Activated naive CD4-positive, alpha-beta T cell (primary cell): ENCODE measurements around the gene STRA6.

Source experiments
- DNase-seq, 4 experiments: peaks; one replicate each; lab custom pipeline; 2025; lab: John Stamatoyannopoulos, UW

The STRA6 gene

DNA sequence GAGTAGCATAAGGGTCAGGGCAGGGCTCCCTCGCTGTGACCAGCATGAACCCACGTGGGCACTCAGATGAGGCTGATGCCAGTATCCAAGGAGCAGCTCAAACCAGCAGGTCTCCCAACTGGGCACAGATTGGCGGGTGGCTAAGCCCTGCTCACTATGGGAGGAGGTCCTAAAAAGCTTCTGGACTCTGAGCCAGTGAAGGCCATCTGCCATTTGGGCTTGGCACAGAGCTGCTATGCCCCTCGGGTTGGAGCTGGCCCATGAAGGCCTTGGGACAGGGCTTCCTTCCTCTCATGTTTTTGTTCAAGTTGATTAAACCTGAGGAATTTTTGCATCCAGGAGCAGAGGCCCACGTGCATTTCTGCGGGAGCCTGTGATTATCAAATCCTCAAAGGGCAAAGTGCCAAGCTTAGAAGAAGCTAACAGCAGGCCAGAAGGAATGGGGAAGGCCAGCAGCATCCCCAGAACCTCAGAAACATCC is 4.3 kb upstream of the STRA6 start:
- no peak for DNase-seq

- DNase-seq: no peak
These were observed 3.0 kb upstream of the STRA6 start for GRCh38 chr15:74205582-74205947.

DNA sequence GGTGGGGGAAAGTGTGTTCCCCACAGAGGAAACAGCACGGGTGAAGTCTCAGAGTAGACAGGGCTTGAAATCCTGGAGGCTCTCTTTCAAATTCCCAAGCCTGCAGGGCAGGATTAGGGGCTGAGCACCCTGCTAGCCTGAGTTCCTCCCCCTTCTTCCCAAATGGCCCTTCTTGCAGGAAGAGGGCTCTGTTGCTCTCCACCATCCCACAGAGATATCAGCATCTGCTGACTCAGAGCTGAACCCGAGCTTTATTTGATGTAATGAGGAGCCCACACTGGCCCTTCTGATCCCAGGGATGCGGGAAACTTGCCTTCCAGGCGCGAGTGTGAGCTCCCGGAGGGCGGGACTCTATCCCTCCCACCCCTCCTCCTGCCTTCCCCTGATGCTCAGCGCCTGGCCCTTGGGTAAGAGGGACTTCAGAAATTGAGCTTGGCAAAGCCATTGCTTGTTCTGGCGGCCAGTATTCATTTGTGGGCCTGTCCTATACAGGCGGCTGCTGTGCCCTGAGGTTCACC is 1.4 kb upstream of the STRA6 start:
- no peak for DNase-seq

DNA sequence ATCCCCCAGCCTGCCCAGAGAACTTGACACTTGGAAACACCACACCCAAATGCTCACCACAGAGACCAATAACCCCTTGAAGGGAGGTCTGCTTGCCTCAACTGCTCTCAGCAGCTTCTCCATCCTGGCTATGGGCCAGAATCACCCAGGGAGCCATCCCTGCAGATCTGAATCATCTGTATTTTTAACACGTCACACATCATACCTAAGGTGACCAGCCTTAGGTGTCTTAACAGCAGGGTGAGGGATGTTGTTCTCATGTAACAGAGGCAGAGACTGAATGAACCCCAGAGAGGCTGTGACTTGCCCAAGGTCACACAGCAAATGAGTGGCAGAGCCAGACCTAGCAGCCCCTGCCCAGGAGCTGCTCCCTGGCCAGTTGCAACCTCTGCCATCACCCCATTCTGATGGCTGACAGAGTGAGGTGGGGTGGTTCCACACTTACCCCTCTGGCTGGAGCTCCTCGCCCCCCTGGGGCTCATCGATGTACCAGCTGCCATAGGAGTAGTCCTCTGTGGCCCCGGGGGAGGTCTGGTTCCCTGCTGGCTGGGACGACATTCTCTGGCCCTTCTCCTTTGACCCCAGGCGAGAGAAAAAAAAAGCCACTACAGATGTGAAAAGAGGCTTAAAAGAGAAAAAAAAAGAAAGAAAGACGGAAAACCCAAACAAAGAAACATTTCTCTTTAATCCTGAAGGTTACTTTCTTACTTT is 722 bp downstream of the STRA6 start:
- DNase-seq: no peak

DNA sequence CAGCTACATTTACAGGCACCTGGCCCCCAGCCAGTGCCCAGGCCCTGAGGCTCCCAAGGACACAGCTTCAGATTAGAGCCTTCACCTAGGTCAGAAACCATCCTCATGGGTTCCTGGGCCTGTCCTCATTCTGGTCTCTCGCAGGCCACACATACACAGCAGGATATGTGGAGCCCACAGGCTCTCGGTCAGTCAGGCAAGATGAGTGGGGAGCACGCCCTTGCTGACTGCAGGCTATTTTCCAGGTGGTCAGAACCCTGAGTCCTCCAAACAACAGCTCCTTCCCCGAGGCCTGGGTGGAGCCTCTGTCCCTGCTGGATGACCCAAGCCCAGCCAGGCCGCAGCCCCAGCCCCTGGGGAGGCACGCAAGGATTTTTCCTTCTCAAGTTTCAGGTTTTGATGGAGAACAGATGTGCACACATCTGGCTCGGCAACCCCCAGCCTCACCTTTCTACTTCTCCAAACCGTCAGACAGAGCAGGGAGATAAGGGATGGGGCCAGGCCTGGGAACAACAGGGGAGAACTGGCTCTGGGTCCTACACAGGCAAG is 1.6 kb downstream of the STRA6 start:
- DNase-seq: no peak

DNA sequence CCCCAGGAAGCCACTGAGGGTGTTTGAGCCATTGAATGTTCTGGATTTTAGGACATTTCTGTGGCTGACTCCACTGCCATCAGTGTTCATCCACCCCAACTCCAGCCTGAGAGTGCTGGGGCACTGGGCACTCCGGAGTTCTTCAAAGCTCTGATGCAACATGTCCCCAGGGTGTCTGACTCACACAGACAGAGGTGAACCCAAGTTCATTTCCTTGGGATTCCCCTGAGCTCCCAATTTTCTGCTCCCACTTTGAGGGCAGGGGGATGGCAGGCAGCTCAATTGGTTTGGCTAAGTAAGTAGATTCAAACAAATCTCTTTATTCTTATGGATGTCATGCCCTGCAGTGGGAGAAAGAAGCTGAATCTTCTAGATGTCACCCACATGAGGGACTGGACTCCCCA is 2.2 kb downstream of the STRA6 start:
- DNase-seq: no peak

GRCh38 chr15:74199297-74199652 is 3.3 kb downstream of the STRA6 start:
- no peak for DNase-seq

- DNase-seq: no peak
These were observed 5.2 kb downstream of the STRA6 start for GRCh38 chr15:74197176-74197965.

DNA sequence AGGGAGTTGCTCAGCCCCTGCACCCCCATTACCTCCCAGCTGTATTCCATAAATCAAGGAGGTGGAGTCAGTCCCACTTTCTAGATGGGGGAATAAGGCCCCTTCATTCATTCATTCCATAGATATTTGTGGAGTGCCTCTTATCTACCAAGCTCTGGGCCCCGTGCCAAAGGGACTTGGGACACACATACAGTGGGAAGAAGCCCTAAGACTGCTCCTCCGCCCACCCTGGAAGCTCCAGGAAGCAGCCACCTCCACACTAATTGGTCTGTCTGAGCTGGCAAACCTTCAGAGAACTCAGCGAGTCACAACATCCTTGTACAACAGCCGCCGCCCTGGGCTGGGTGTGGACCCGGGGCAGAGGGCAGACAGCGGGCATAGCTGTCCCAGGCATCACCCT is 6.4 kb downstream of the STRA6 start:
- DNase-seq: no peak

DNA sequence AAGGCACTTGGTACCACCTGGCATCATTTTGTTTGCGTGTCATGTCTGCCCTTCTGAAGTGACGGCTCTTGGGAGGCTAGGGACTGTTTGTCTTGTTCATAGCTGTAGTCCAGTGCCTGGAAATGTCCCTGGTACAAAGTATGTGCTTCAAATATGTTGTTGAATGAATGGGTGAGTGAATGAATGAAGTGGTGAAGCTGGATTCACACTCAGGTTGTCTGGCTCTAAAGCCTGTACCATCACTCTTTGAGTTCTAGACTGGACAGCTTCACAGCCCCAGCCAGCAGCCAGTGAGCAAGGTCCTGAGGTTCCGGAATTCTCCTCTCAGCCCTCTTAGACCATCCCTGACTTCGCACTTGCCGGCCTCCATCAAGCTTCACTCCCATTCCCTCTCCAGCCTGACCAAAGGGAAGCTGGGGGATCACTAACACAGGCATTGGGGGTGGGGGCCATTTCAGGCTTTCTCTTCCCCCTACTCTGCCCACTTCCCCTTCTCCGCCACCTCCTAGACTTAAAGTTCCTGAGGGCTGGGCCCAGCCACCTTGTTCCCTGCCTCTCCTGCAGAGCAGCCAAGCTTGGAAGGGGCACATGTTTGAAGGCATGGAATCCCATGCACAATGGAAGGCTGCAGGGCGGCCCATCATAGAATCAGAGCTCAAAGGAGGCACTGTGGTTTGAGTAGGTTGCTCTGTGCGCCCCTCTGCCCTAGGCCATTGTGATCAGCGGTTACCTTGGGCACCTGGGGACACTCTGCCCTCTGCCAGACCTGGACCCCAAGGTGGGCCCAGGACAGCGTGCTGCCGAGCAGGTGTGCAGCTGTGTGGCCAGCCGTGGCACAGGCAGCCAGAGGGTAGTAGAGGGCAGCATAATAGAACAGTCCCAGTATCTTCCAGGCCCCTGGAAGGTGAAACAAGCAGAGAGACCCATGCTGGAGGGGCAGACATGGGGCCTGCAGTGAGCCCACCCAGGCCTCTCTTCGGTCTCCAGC is 7.7 kb downstream of the STRA6 start:
- DNase-seq: no peak

- no peak for DNase-seq
These were observed 8.7 kb downstream of the STRA6 start for GRCh38 chr15:74193905-74194304.

GRCh38 chr15:74193299-74193718 is 9.3 kb downstream of the STRA6 start:
- DNase-seq: no peak

- DNase-seq: no peak
These were observed 9.8 kb downstream of the STRA6 start for GRCh38 chr15:74192751-74193150.

DNA sequence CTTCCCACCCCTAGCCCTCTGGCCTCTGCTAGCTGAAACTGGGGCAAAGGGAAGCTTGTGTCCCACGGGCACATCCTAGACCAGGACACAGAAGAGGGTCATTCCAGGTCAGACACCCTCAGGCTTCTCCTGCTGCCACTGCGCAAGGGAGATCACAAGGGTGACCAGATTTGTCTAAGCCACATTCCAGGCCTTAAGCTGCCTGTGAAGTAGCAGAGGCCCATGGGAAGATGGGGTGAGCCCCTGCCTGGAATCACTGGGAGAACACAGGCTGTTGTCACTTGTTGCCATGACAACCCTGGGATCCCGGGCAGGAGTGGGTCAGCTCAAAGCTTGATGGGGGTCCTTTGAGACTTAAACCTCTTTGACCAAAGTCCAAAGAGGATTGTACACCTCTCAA is 10.8 kb downstream of the STRA6 start:
- no peak for DNase-seq

- DNase-seq: no peak
These were observed 14.4 kb downstream of the STRA6 start for GRCh38 chr15:74188216-74188615.

- DNase-seq: no peak
These were observed 16.8 kb downstream of the STRA6 start for GRCh38 chr15:74185710-74186348.

GRCh38 chr15:74184582-74185091 is 17.9 kb downstream of the STRA6 start:
- DNase-seq: no peak

- DNase-seq: no peak
These were observed 20.5 kb downstream of the STRA6 start for GRCh38 chr15:74182131-74182530.

GRCh38 chr15:74180881-74181602 is 21.5 kb downstream of the STRA6 start:
- no peak for DNase-seq
